HG03103 (cell line): ENCODE data around the gene ST3GAL2.
"Not testable (repeated sequence)": the region's sequence is repeated elsewhere in the genome, so short reads cannot be mapped to it uniquely, and the experiment has no call there.

ENCODE experiments used
- ATAC-seq: cut with Tn5 transposase; IDR thresholded peaks from one replicate; pipeline ENCODE4 v1.9.1; 2021; ENCODE audit warnings: low read depth; ENCODE audit not compliant: unreplicated experiment

The ST3GAL2 gene

GRCh38 chr16:70359552-70359951, 79.3 kb downstream of the ST3GAL2 start:
- ATAC-seq, result no peak

GRCh38 chr16:70349783-70350182, 89.1 kb downstream of the ST3GAL2 start:
- no peak for ATAC-seq

GRCh38 chr16:70348991-70349390, 89.9 kb downstream of the ST3GAL2 start:
- ATAC-seq, result no peak

- no peak for ATAC-seq
Measured at GRCh38 chr16:70345840-70346239, 93.1 kb downstream of the ST3GAL2 start.

GRCh38 chr16:70342016-70342415, 96.9 kb downstream of the ST3GAL2 start:
- ATAC-seq, result no peak

- ATAC-seq, result no peak
Measured at GRCh38 chr16:70341600-70341999, 97.3 kb downstream of the ST3GAL2 start.

- ATAC-seq, result no peak
Measured at GRCh38 chr16:70337814-70338213, 101.1 kb downstream of the ST3GAL2 start.

GRCh38 chr16:70332728-70333127, 106.2 kb downstream of the ST3GAL2 start:
- not testable (repeated sequence) for ATAC-seq

GRCh38 chr16:70331588-70332358, 107.1 kb downstream of the ST3GAL2 start:
- ATAC-seq, result no peak

- no peak for ATAC-seq
Measured at GRCh38 chr16:70331091-70331490, 107.8 kb downstream of the ST3GAL2 start.
